GM18858 (cell line): ENCODE measurements around the gene GPATCH2L.

Experiments
- ATAC-seq: cut with Tn5 transposase; IDR thresholded peaks from one replicate; pipeline ENCODE4 v1.9.1; 2021; ENCODE audit not compliant: unreplicated experiment

GPATCH2L gene

DNA sequence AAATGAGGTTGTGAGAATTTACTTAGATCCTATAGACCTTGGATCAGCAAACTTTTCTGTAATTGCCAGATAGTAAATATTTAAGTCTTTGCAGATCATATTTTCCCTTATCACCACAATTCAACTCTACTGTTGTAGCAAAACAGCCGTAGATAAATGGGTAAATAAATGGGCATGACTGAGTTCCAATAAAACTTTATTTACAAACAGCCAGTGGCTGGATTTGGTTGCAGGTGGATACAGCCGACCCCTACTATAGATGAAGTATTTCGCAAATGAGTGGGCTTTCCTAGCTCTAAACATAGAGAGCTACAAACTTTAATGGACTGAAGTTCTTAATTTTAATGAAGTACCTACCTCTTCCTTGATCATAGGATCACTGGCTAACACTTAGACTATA, 100.7 kb downstream of the GPATCH2L start:
- no peak for ATAC-seq

DNA sequence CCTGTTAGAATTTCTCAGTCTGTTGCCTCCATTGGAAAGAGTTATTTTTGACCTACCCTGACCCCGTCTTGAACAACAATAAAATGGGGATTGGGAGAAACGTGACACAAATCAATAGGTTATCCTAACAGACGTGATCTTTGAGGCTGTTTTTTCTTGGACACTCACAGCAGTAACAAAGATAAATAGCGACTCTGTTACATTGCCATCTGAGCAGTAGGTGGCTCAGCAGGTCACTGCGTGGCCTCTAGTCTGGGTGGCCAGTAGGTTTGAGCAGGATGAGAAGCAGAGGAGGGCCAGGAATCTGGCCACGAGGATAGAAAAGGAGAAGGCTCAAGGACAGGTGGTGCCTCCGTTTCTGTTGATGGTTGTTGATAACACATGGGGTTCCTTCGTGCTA, 101.4 kb downstream of the GPATCH2L start:
- no peak for ATAC-seq

DNA sequence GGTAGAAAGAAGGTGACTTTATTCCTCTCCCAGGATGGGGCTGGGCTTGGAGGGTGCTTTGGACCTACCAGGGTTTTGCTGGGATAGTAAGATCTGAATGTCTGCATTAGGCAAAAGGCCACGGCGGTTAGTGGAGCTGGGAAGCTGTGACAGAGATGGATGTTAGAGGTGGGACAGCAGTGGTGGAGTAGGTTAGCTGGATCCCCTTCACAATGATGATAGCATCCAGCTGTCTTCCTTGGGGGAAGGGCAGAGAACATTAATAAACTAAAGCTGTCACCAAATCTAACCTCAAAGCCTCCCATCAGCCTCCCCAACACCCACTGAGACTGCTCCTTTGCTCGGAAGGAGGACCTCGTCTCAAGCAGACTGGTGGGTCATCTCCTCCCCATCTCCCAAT, 104.8 kb downstream of the GPATCH2L start:
- no peak for ATAC-seq

- ATAC-seq: no peak
Observed at GRCh38 chr14:76257111-76257803, 105.5 kb downstream of the GPATCH2L start.

DNA sequence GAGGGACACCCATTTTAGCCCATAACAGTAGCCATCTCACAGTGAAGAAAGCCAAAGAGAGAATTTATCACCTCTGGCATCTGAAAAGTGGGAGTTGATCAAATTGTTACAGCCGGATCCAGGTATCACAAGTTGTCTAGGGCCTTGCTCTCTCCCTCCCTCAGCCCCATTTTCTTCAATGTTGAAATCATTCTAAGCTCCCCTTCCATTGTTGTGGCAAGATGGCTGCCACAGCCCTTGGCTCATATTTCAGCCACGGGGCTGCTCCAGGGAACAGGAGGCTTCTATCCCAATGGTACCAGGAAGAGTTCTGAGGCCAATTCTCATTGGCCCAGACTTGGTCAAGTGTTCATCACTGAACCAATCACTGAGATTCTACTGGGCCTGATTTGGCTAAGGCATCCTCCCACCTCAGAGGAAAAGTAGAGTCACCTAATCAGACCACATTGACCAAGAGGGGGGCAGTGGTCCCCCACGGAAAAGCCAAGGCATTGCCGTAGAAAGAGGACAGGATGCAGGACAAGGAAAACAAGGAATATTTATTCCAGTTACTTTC, 106.2 kb downstream of the GPATCH2L start:
- ATAC-seq: no peak

GRCh38 chr14:76259029-76259735, 107.5 kb downstream of the GPATCH2L start:
- ATAC-seq: no peak

GRCh38 chr14:76260749-76261148, 109.0 kb downstream of the GPATCH2L start:
- no peak for ATAC-seq

DNA sequence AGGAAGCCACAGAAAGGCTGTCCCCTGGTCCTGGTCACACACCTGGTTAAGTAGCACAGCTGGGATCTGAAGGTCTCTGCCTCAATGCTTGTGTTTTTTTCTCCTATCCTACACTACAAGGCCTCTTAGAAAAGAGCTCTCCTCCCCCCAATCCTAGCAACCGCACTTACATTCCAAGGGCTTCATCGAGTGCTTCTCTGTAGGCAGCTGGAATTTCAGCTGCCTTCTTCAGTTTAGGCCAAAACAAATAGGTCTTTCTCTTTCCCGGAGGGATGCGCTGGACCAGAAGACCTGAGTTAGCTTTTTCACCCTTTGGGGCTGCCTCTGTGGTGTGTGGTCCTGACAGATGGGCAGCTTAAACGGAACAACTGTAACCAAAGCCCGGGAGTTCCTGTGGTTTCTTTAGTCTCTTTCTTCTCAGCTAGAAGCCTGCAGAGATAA, 109.7 kb downstream of the GPATCH2L start:
- ATAC-seq: no peak

- ATAC-seq: no peak
Observed at GRCh38 chr14:76262641-76263040, 110.9 kb downstream of the GPATCH2L start.
